HCT116 (cell line): Measurements from ENCODE around the gene ARL5C. TPM values are rescaled to one million over a fixed set of nuclear protein-coding genes. Genes with fewer than 3 reads are reported as not detected.

Source experiments
- ATAC-seq: fragments of 200-7000 bp; cut with Tn5 transposase; 2 replicates; pipeline ENCODE4 v1.9.1; 2020; ENCODE audit warnings: mild to moderate bottlenecking, moderate library complexity
- BruUV-seq: library from RNA; stranded (reverse); fragments of 400-500 nt; replicated peaks from 2 replicates; lab custom pipeline; 2021; lab: Mats Ljungman, UMichigan
- CTCF ChIA-PET: fragments of 300-600 bp; sonication (Branson Sonifier 250); formaldehyde crosslinking; loops from one replicate; lab custom pipeline; 2021; ENCODE audit warnings: antibody characterized with exemption; lab: Charles Lee
- POLR2A ChIA-PET: fragments of 300-600, 350-600 bp; sonication (Branson Sonifier 250); formaldehyde crosslinking; loops from one replicate; lab custom pipeline; 2021; ENCODE audit warnings: antibody characterized with exemption; lab: Charles Lee
- RAD21 ChIA-PET, 2 experiments: fragments of 300-600 bp; sonication (Branson Sonifier 250); formaldehyde crosslinking; loops; one replicate each; lab custom pipeline; 2023; ENCODE audit warnings: low total read pairs in 2 of 2; ENCODE audit not compliant: uncharacterized antibody in 2 of 2, unreplicated experiment in 2 of 2, low non-redundant PET in 1 of 2; lab: Charles Lee
- DNase-seq: peaks from one replicate; pipeline ENCODE4 v3.0.0-alpha.2; 2010; ENCODE audit warnings: low read depth, low spot score
- H2AFZ ChIP-seq: fragments of 200-600 bp; shearing (Covaris generic), sonication (generic); 2 replicates; pipeline ENCODE4 v1.6.1; 2017; ENCODE audit warnings: low read depth, mixed run types, mixed read lengths, antibody characterized with exemption, low read length; ENCODE audit not compliant: poor library complexity, severe bottlenecking
- H3K27ac ChIP-seq: 2 replicates; pipeline ENCODE4 v1.5.1; 2012; ENCODE audit warnings: low read depth, low read length
- H3K27me3 ChIP-seq: fragments of 200-600 bp; sonication (generic); 2 replicates; pipeline ENCODE4 v1.6.1; 2016; ENCODE audit warnings: mixed run types, low read length, mixed read lengths; ENCODE audit not compliant: insufficient read depth
- H3K36me3 ChIP-seq, 2 experiments: fragments of 200-500 bp in 1 of 2; fragments of 200-600 bp in 1 of 2; sonication (Bioruptor generic) in 1 of 2; sonication (generic) in 1 of 2; 2 replicates each; pipeline versions ENCODE4 v1.5.1 to v1.6.1; 2014 to 2016; ENCODE audit warnings: low read length in 2 of 2, inconsistent platforms in 1 of 2, mixed read lengths in 1 of 2, mixed run types in 1 of 2; ENCODE audit not compliant: insufficient read depth in 2 of 2, control insufficient read depth in 1 of 2
- H3K4me1 ChIP-seq, 2 experiments: fragments of 200-600 bp in 1 of 2; sonication (generic) in 1 of 2; 2 replicates each; pipeline versions ENCODE4 v1.5.1 to v1.6.1; 2012 to 2017; ENCODE audit warnings: low read length in 2 of 2, inconsistent platforms in 1 of 2, mild to moderate bottlenecking in 1 of 2, mixed read lengths in 1 of 2, mixed run types in 1 of 2, moderate library complexity in 1 of 2; ENCODE audit not compliant: insufficient read depth in 2 of 2, control insufficient read depth in 1 of 2
- H3K4me2 ChIP-seq: fragments of 200-600 bp; sonication (generic); 2 replicates; pipeline ENCODE4 v1.6.1; 2017; ENCODE audit warnings: mixed run types, low read length, mixed read lengths
- H3K4me3 ChIP-seq, 2 experiments: fragments of 200-600 bp in 1 of 2; sonication (generic) in 1 of 2; replicated peaks in 1 of 2; 2 replicates each; pipeline ENCODE4 v1.5.1; 2011 to 2016; ENCODE audit warnings: low read length in 2 of 2, control low read depth in 1 of 2, low read depth in 1 of 2, mild to moderate bottlenecking in 1 of 2, mixed read lengths in 1 of 2, mixed run types in 1 of 2
- H3K79me2 ChIP-seq: fragments of 200-600 bp; sonication (generic); 2 replicates; pipeline ENCODE4 v1.6.1; 2017; ENCODE audit warnings: mild to moderate bottlenecking, mixed run types, low read length, moderate library complexity, mixed read lengths; ENCODE audit not compliant: insufficient read depth
- H3K9ac ChIP-seq: fragments of 200-600 bp; sonication (generic); 2 replicates; pipeline ENCODE4 v1.6.1; 2016; ENCODE audit warnings: low read length, mixed read lengths
- H3K9me2 ChIP-seq: fragments of 200-600 bp; sonication (generic), shearing (Covaris generic); 2 replicates; pipeline ENCODE4 v1.6.1; 2017; ENCODE audit warnings: mixed run types, mild to moderate bottlenecking, moderate library complexity; ENCODE audit not compliant: insufficient read depth
- H3K9me3 ChIP-seq, 2 experiments: fragments of 200-500 bp in 1 of 2; fragments of 200-600 bp in 1 of 2; sonication (Bioruptor generic) in 1 of 2; sonication (generic) in 1 of 2; 2 replicates each; pipeline ENCODE4 v1.6.1; 2014 to 2017; ENCODE audit warnings: low read length in 2 of 2, mixed read lengths in 2 of 2, inconsistent platforms in 1 of 2, low read depth in 1 of 2, mild to moderate bottlenecking in 1 of 2, mixed run types in 1 of 2, moderate library complexity in 1 of 2; ENCODE audit not compliant: control insufficient read depth in 1 of 2, insufficient read depth in 1 of 2
- H4K20me1 ChIP-seq: fragments of 200-600 bp; sonication (generic), shearing (Covaris generic); 2 replicates; pipeline ENCODE4 v1.6.1; 2017; ENCODE audit warnings: mixed run types, mild to moderate bottlenecking, moderate library complexity; ENCODE audit not compliant: insufficient read depth
- CBX3 ChIP-seq: IDR thresholded peaks from 2 replicates; pipeline ENCODE4 v1.6.1; 2012; ENCODE audit warnings: low read depth
- CEBPB ChIP-seq: IDR thresholded peaks from 2 replicates; pipeline ENCODE4 v1.6.1; 2012; ENCODE audit warnings: low read depth
- EZH2 ChIP-seq: fragments of 200-600 bp; sonication (generic); IDR thresholded peaks from 2 replicates; pipeline ENCODE4 v1.6.1; 2017; ENCODE audit warnings: antibody characterized with exemption, mixed run types
- EZH2phosphoT487 ChIP-seq: fragments of 200-600 bp; IDR thresholded peaks from 2 replicates; pipeline ENCODE4 v1.6.1; 2018; ENCODE audit warnings: antibody characterized with exemption, borderline replicate concordance
- FOSL1 ChIP-seq: IDR thresholded peaks from 2 replicates; pipeline ENCODE4 v1.6.1; 2012; ENCODE audit warnings: low read depth
- JUND ChIP-seq: IDR thresholded peaks from 2 replicates; pipeline ENCODE4 v1.6.1; 2012
- POLR2A ChIP-seq: IDR thresholded peaks from 2 replicates; pipeline ENCODE4 v1.7.0; 2011; ENCODE audit warnings: borderline replicate concordance; ENCODE audit not compliant: insufficient read depth, insufficient read length; ENCODE audit errors: extremely low read depth
- ZNF274 ChIP-seq: fragments of 200-500 bp; sonication (Bioruptor generic); IDR thresholded peaks from 2 replicates; pipeline ENCODE4 v1.6.1; 2014; ENCODE audit warnings: mild to moderate bottlenecking, low read depth, low read length, inconsistent platforms
- intact Hi-C: fragments of 100-400 bp; cut with micrococcal nuclease; formaldehyde crosslinking; loops from 2 replicates; pipeline ENCODE4 v1.10.0; 2022
- total RNA-seq: library from RNA; stranded (reverse); gene quantifications from one replicate; pipeline ENCODE4 v1.2.1, GENCODE V29; 2021; ENCODE audit not compliant: unreplicated experiment
- TF ChIP-seq, protein P1 (sequence below): IDR thresholded peaks from 2 replicates; pipeline ENCODE4 v1.6.1; 2012
- TF ChIP-seq, protein P2 (sequence below): IDR thresholded peaks from 2 replicates; pipeline ENCODE4 v1.6.1; 2011; ENCODE audit warnings: mild to moderate bottlenecking, low read length, moderate library complexity; ENCODE audit not compliant: insufficient replicate concordance; ENCODE audit errors: extremely low read depth
- TF ChIP-seq, protein P3 (sequence below), 3 experiments: fragments of 200-600 bp in 1 of 3; sonication (generic) in 1 of 3; IDR thresholded peaks in 2 of 3; conservative IDR thresholded peaks in 1 of 3; 2 replicates each; pipeline ENCODE4 v1.5.1; 2012 to 2017; ENCODE audit warnings: low read depth in 2 of 3, low read length in 2 of 3, antibody characterized with exemption in 1 of 3, borderline replicate concordance in 1 of 3, control low read depth in 1 of 3, mild to moderate bottlenecking in 1 of 3, mixed read lengths in 1 of 3, mixed run types in 1 of 3, moderate library complexity in 1 of 3; ENCODE audit not compliant: insufficient read depth in 1 of 3

ARL5C gene
- total RNA-seq, 1 experiment from 2014 or later = not detected

DNA sequence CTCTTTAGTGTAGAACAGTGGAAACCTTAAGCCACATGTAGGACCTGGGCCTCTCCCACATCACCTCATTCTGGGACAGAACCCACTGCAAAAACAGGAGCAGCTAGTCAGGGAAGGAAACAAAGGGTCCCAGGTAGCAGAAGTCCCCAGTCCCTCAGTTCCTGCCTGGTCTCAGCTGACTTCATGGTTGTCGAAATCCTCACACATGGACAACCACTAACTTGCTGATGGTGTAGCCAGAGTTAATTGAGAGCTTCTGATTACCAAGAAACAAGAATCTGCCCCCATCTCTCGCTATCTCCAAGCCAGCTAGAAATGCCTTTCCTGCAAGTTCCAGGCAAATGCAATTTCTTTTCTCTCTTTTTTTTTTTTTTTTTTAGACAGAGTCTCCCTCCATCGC lies 3.6 kb upstream of the ARL5C start:
- Histone ChIP-seq H3K4me1 (peaks cover under 1 to 8% of the 10 kb centered on the region in 2 experiments; a peak in 3 of 4 replicates), H3K79me2 (no peaks in the 10 kb centered on the region), H3K4me3 (no peak overlapping the region), H3K9me3 (no peaks in the 10 kb centered on the region), H3K4me2 (no peak overlapping the region), H3K9ac (no peak overlapping the region), H2AFZ (no peak overlapping the region), H3K27ac (no peak overlapping the region), H4K20me1 (no peaks in the 10 kb centered on the region), H3K36me3 (no peaks in the 10 kb centered on the region), H3K27me3 (no peaks in the 10 kb centered on the region), H3K9me2 (no peaks in the 10 kb centered on the region)
- ChIA-PET CTCF (no interaction called here), POLR2A (no interaction called here), RAD21 (no interaction called here)
- TF ChIP-seq CBX3 = no peak
- no peak for TF ChIP-seq EZH2phosphoT487
- TF ChIP-seq, protein P1, sequence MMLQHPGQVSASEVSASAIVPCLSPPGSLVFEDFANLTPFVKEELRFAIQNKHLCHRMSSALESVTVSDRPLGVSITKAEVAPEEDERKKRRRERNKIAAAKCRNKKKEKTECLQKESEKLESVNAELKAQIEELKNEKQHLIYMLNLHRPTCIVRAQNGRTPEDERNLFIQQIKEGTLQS = no peak
- TF ChIP-seq ZNF274 = no peak
- TF ChIP-seq, protein P2, sequence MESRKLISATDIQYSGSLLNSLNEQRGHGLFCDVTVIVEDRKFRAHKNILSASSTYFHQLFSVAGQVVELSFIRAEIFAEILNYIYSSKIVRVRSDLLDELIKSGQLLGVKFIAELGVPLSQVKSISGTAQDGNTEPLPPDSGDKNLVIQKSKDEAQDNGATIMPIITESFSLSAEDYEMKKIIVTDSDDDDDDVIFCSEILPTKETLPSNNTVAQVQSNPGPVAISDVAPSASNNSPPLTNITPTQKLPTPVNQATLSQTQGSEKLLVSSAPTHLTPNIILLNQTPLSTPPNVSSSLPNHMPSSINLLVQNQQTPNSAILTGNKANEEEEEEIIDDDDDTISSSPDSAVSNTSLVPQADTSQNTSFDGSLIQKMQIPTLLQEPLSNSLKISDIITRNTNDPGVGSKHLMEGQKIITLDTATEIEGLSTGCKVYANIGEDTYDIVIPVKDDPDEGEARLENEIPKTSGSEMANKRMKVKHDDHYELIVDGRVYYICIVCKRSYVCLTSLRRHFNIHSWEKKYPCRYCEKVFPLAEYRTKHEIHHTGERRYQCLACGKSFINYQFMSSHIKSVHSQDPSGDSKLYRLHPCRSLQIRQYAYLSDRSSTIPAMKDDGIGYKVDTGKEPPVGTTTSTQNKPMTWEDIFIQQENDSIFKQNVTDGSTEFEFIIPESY = no peak
- no peak for TF ChIP-seq POLR2A
- no peak for TF ChIP-seq JUND
- no peak for TF ChIP-seq FOSL1
- TF ChIP-seq, protein P3, sequence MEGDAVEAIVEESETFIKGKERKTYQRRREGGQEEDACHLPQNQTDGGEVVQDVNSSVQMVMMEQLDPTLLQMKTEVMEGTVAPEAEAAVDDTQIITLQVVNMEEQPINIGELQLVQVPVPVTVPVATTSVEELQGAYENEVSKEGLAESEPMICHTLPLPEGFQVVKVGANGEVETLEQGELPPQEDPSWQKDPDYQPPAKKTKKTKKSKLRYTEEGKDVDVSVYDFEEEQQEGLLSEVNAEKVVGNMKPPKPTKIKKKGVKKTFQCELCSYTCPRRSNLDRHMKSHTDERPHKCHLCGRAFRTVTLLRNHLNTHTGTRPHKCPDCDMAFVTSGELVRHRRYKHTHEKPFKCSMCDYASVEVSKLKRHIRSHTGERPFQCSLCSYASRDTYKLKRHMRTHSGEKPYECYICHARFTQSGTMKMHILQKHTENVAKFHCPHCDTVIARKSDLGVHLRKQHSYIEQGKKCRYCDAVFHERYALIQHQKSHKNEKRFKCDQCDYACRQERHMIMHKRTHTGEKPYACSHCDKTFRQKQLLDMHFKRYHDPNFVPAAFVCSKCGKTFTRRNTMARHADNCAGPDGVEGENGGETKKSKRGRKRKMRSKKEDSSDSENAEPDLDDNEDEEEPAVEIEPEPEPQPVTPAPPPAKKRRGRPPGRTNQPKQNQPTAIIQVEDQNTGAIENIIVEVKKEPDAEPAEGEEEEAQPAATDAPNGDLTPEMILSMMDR (IDR thresholded peaks at IDR 0.05 in 2 of 3, conservative IDR thresholded peaks at IDR 0.05 in 1 of 3; ENCODE audit: borderline replicate concordance in 1 of 3, insufficient read depth in 1 of 3, low read depth in 2 of 3, low read length in 2 of 3) = no peak
- TF ChIP-seq CEBPB = no peak
- no peak for TF ChIP-seq EZH2
- intact Hi-C loops = no loop called here
- no TSS peak for BruUV-seq
- ATAC-seq (no peak), DNase-seq (no peak)
